HUES48 (cell line): ENCODE measurements around the gene SMIM36.
A peak's percentile ranks its signal among the peaks of the same experiment; 100 is the strongest.

Experiments used
- H3K27ac ChIP-seq: one replicate; pipeline ENCODE4 v1.7.0; 2013; ENCODE audit warnings: low read depth, low read length, inconsistent platforms
- H3K27me3 ChIP-seq: 2 replicates; pipeline ENCODE4 v1.6.1; 2013; ENCODE audit warnings: mild to moderate bottlenecking, low read length; ENCODE audit not compliant: control insufficient read depth, insufficient read depth
- H3K36me3 ChIP-seq: 2 replicates; pipeline ENCODE4 v1.6.1; 2013; ENCODE audit warnings: low read length; ENCODE audit not compliant: control insufficient read depth, insufficient read depth
- H3K4me1 ChIP-seq: 2 replicates; pipeline ENCODE4 v1.6.1; 2013; ENCODE audit warnings: mild to moderate bottlenecking, low read length; ENCODE audit not compliant: control insufficient read depth, insufficient read depth
- H3K4me3 ChIP-seq: 2 replicates; pipeline ENCODE4 v1.5.1; 2013; ENCODE audit warnings: mild to moderate bottlenecking, low read depth, low read length
- H3K9ac ChIP-seq: 2 replicates; pipeline ENCODE4 v1.6.1; 2013; ENCODE audit warnings: mild to moderate bottlenecking, low read depth, low read length, moderate library complexity
- H3K9me3 ChIP-seq: 2 replicates; pipeline ENCODE4 v1.6.1; 2013; ENCODE audit warnings: low read length; ENCODE audit not compliant: control insufficient read depth, insufficient read depth

SMIM36 gene

GRCh38 chr17:55442953-55443683 is 68.1 kb downstream of the SMIM36 start:
- no peaks in the 10 kb centered on the region for H3K9me3 ChIP-seq
- no peaks in the 10 kb centered on the region for H3K27me3 ChIP-seq
- peaks cover 11% of the 10 kb centered on the region for H3K4me1 ChIP-seq
- no peak overlapping the region for H3K4me3 ChIP-seq
- no peak overlapping the region for H3K27ac ChIP-seq
- no peak overlapping the region for H3K9ac ChIP-seq
- no peaks in the 10 kb centered on the region for H3K36me3 ChIP-seq

DNA sequence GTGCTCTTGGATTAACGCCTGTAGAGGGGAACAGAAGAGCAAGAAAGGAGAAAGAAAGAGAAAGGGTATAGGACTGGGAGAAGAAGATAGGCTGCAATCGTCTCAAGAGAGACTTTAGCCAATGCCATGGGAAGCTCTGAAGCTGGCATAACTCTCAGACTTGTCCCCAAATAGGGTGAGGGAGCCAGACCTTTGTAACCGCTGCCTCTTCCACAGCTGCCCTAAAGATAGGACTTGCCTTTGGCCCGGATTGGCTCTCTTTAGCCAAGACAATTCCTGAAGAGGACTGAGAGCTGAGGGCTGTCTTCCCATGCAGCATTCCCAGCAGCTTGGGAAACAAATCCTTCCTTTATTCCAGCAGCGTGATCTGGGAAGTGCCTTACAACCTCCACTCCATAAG is 68.8 kb downstream of the SMIM36 start:
- Histone ChIP-seq H3K4me3 (no peak overlapping the region), H3K27me3 (no peaks in the 10 kb centered on the region), H3K36me3 (no peaks in the 10 kb centered on the region), H3K9me3 (no peaks in the 10 kb centered on the region), H3K9ac (no peak overlapping the region), H3K27ac (no peak overlapping the region), H3K4me1 (peaks cover 12% of the 10 kb centered on the region)

- no peaks in the 10 kb centered on the region for H3K9me3 ChIP-seq
- H3K4me1 ChIP-seq = peaks cover 17% of the 10 kb centered on the region
- no peak overlapping the region for H3K4me3 ChIP-seq
- no peak overlapping the region for H3K9ac ChIP-seq
- H3K27ac ChIP-seq = no peak overlapping the region
- no peaks in the 10 kb centered on the region for H3K27me3 ChIP-seq
- no peaks in the 10 kb centered on the region for H3K36me3 ChIP-seq
Measured at GRCh38 chr17:55441544-55441943, 69.7 kb downstream of the SMIM36 start.

GRCh38 chr17:55440391-55440790 is 70.9 kb downstream of the SMIM36 start:
- no peak overlapping the region for H3K27ac ChIP-seq
- no peaks in the 10 kb centered on the region for H3K9me3 ChIP-seq
- no peaks in the 10 kb centered on the region for H3K27me3 ChIP-seq
- H3K4me3 ChIP-seq = no peak overlapping the region
- no peaks in the 10 kb centered on the region for H3K36me3 ChIP-seq
- H3K4me1 ChIP-seq = peaks cover 17% of the 10 kb centered on the region
- H3K9ac ChIP-seq = no peak overlapping the region

GRCh38 chr17:55437159-55437605 is 74.1 kb downstream of the SMIM36 start:
- H3K9ac ChIP-seq = no peak overlapping the region
- no peak overlapping the region for H3K4me3 ChIP-seq

GRCh38 chr17:55436224-55437158 is 74.8 kb downstream of the SMIM36 start:
- no peaks in the 10 kb centered on the region for H3K36me3 ChIP-seq
- peaks cover 9% of the 10 kb centered on the region for H3K4me1 ChIP-seq
- no peak overlapping the region for H3K27ac ChIP-seq
- H3K4me3 ChIP-seq = no peak overlapping the region
- H3K27me3 ChIP-seq = no peaks in the 10 kb centered on the region
- no peaks in the 10 kb centered on the region for H3K9me3 ChIP-seq
- H3K9ac ChIP-seq = no peak overlapping the region

More at GRCh38 chr17:55437159-55437605, 74.1 kb downstream of the SMIM36 start:
- no peaks in the 10 kb centered on the region for H3K27me3 ChIP-seq
- H3K9me3 ChIP-seq = no peaks in the 10 kb centered on the region
- H3K27ac ChIP-seq = peak overlapping the region; percentile 31
- H3K4me1 ChIP-seq = peaks cover 9% of the 10 kb centered on the region
- no peaks in the 10 kb centered on the region for H3K36me3 ChIP-seq

GRCh38 chr17:55435408-55435807 is 75.8 kb downstream of the SMIM36 start:
- Histone ChIP-seq H3K36me3 (no peaks in the 10 kb centered on the region), H3K27ac (no peak overlapping the region), H3K4me1 (peaks cover 9% of the 10 kb centered on the region), H3K9ac (no peak overlapping the region), H3K27me3 (no peaks in the 10 kb centered on the region), H3K9me3 (no peaks in the 10 kb centered on the region), H3K4me3 (no peak overlapping the region)

- peaks cover 9% of the 10 kb centered on the region for H3K4me1 ChIP-seq
- H3K27me3 ChIP-seq = no peaks in the 10 kb centered on the region
- H3K27ac ChIP-seq = no peak overlapping the region
- no peak overlapping the region for H3K9ac ChIP-seq
- H3K36me3 ChIP-seq = no peaks in the 10 kb centered on the region
- H3K9me3 ChIP-seq = no peaks in the 10 kb centered on the region
- H3K4me3 ChIP-seq = no peak overlapping the region
Measured at GRCh38 chr17:55434721-55435120, 76.5 kb downstream of the SMIM36 start.

DNA sequence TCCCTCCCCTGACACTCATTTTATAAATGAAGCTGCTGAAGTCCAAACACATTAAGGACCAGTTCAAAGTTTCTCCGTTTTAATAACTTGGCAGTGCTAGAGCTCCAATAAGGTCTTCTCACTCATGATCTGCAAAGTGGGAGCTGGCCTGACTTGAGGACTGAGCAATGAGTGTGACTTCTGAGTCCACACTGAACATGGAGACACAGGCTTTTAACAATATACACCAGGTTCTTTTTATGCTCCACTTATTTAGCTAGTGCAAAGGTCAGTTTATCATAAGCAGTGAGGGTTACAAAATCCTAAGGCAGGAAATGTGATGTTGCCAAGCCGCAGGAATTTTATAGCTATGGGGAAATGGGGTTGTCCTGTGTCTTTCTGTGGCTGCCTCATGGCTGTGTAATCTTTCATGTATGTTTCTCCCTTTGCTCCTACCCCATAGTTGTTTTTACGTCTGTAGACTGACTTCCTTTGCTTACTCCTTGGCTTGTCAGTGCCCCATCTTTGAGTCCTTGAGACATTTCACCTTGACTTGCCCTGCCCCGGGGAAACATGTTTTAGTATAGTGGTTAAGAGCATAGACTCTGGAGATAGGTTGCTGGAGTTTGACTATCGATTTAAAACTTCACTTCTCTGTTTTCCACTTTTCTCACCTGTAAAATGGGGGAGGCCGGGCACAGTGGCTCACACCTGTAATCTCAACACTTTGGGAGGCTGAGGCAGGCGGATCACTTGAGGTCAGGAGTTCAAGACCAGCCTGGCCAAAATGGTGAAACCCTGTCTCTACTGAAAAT is 77.4 kb downstream of the SMIM36 start:
- H3K4me1 ChIP-seq = peaks cover 6% of the 10 kb centered on the region
- H3K36me3 ChIP-seq = no peaks in the 10 kb centered on the region
- H3K27ac ChIP-seq = no peak overlapping the region
- no peak overlapping the region for H3K4me3 ChIP-seq
- no peak overlapping the region for H3K9ac ChIP-seq
- H3K9me3 ChIP-seq = no peaks in the 10 kb centered on the region
- H3K27me3 ChIP-seq = no peaks in the 10 kb centered on the region

GRCh38 chr17:55433029-55433628 is 78.1 kb downstream of the SMIM36 start:
- H3K9ac ChIP-seq = no peak overlapping the region
- no peak overlapping the region for H3K27ac ChIP-seq
- H3K4me1 ChIP-seq = peaks cover 6% of the 10 kb centered on the region
- no peaks in the 10 kb centered on the region for H3K36me3 ChIP-seq
- no peak overlapping the region for H3K4me3 ChIP-seq
- H3K27me3 ChIP-seq = no peaks in the 10 kb centered on the region
- H3K9me3 ChIP-seq = no peaks in the 10 kb centered on the region
